ENCODE measurements around the gene BCLAF3. TPM values are rescaled to one million over a fixed set of nuclear protein-coding genes. Genes with fewer than 3 reads are reported as not detected.

The BCLAF3 gene
- total RNA-seq (10 to 100 TPM; 10.5 to 19.2 (median 15.5) TPM), polyA plus RNA-seq (1 to 10 TPM; 2.8 to 4.1 (median 3.2) TPM)
- long read RNA-seq, donor 1, result 0 reads
- long read RNA-seq, donor 2, result 0 reads

GRCh38 chrX:19990556-19991349, at the start of gene BCLAF3:
BCLAF3 (minus strand) TSS chrX:19991061; CDS start chrX:19970264, 20,797 bp downstream.
- intact Hi-C loops (cut with DNase I; ENCODE audit: low total_unique reads), result no loop called here

GRCh38 chrX:20038966-20039365, 48.1 kb upstream of the BCLAF3 start:
- 73 to 92% (median 86%) methylated on average over 3 of the region's 3 CpGs for WGBS, 5 donors
- no peak overlapping the region for H3K4me3 ChIP-seq
- no peak overlapping the region for H3K27ac ChIP-seq
- DNase-seq, result no peak
- TF ChIP-seq POLR2A (IDR thresholded peaks at IDR 0.05) (no peak), POLR2AphosphoS5 (IDR thresholded peaks at IDR 0.05) (no peak)
- TF ChIP-seq, protein P1, sequence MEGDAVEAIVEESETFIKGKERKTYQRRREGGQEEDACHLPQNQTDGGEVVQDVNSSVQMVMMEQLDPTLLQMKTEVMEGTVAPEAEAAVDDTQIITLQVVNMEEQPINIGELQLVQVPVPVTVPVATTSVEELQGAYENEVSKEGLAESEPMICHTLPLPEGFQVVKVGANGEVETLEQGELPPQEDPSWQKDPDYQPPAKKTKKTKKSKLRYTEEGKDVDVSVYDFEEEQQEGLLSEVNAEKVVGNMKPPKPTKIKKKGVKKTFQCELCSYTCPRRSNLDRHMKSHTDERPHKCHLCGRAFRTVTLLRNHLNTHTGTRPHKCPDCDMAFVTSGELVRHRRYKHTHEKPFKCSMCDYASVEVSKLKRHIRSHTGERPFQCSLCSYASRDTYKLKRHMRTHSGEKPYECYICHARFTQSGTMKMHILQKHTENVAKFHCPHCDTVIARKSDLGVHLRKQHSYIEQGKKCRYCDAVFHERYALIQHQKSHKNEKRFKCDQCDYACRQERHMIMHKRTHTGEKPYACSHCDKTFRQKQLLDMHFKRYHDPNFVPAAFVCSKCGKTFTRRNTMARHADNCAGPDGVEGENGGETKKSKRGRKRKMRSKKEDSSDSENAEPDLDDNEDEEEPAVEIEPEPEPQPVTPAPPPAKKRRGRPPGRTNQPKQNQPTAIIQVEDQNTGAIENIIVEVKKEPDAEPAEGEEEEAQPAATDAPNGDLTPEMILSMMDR (IDR thresholded peaks at IDR 0.05 in 8 of 11, conservative IDR thresholded peaks at IDR 0.05 in 3 of 11), result no peak
- H3K9me3 ChIP-seq, result no peaks in the 10 kb centered on the region
- H3K27me3 ChIP-seq (replicated peaks in 1 of 7), result no peaks in the 10 kb centered on the region
- H3K36me3 ChIP-seq, result no peaks in the 10 kb centered on the region
- no peaks in the 10 kb centered on the region for H3K4me1 ChIP-seq
- intact Hi-C loops (cut with DNase I; ENCODE audit: low total_unique reads), result no loop called here

More at GRCh38 chrX:19990556-19991349, at the start of gene BCLAF3:
- Histone ChIP-seq H3K36me3 (no peaks in the 10 kb centered on the region), H3K27me3 (replicated peaks in 1 of 7) (no peaks in the 10 kb centered on the region), H3K9me3 (no peaks in the 10 kb centered on the region), H3K4me1 (peaks cover 0 to 22% (median 8%) of the 10 kb centered on the region in 6 donors), H3K4me3 (peak within 1 kb of the TSS; percentile 53 to 88 (median 67)), H3K27ac (peak within 1 kb of the TSS; percentile 57 to 90 (median 84))
- WGBS, 5 donors, result 0 to 50% (median 1%) methylated on average over 2 to 81 of the region's 103 CpGs
- peak; percentile 97 for DNase-seq
- TF ChIP-seq, protein P1 (IDR thresholded peaks at IDR 0.05 in 8 of 11, conservative IDR thresholded peaks at IDR 0.05 in 3 of 11), result peak; percentile 73 to 94 (median 88)
- TF ChIP-seq POLR2AphosphoS5 (IDR thresholded peaks at IDR 0.05) (peak; percentile 54 to 77 (median 74)), POLR2A (IDR thresholded peaks at IDR 0.05) (no peak)

- WGBS, 5 donors, result 59 to 77% (median 75%) methylated on average over 6 of the region's 6 CpGs
- intact Hi-C loops (cut with DNase I; ENCODE audit: low total_unique reads), result no loop called here
- Histone ChIP-seq H3K27me3 (replicated peaks in 1 of 7) (no peaks in the 10 kb centered on the region), H3K9me3 (no peaks in the 10 kb centered on the region), H3K36me3 (no peaks in the 10 kb centered on the region), H3K4me3 (no peak overlapping the region), H3K27ac (no peak overlapping the region), H3K4me1 (no peaks in the 10 kb centered on the region)
- no peak for DNase-seq
- no peak for TF ChIP-seq POLR2AphosphoS5 (IDR thresholded peaks at IDR 0.05)
- TF ChIP-seq POLR2A (IDR thresholded peaks at IDR 0.05), result no peak
- TF ChIP-seq, protein P1 (IDR thresholded peaks at IDR 0.05 in 8 of 11, conservative IDR thresholded peaks at IDR 0.05 in 3 of 11), result no peak
Observed at GRCh38 chrX:20037186-20037585, 46.3 kb upstream of the BCLAF3 start.

DNA sequence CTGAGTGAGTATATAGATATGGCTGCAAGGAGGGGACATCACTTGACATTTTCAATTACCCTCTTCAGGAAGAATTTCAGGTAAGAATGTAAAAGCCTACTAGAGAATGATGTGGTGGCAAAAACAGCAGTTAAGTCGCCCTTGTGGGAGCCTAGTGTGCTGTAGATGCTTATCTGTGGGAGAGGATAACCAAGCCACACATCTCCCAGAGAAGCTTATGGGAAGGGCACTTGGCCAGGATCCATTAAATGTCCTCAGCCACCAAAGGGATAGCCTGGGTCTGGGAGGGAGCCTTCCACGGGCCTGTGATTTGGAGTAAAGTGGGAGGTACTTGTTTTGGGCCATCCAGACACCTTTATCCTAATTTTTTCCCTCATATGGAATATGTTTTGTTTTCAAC, 41.3 kb upstream of the BCLAF3 start:
- TF ChIP-seq, protein P1 (IDR thresholded peaks at IDR 0.05 in 8 of 11, conservative IDR thresholded peaks at IDR 0.05 in 3 of 11), result no peak
- no peak for TF ChIP-seq POLR2A (IDR thresholded peaks at IDR 0.05)
- TF ChIP-seq POLR2AphosphoS5 (IDR thresholded peaks at IDR 0.05), result no peak
- no peak for DNase-seq
- no peaks in the 10 kb centered on the region for H3K27me3 ChIP-seq (replicated peaks in 1 of 7)
- no peaks in the 10 kb centered on the region for H3K9me3 ChIP-seq
- no peak overlapping the region for H3K27ac ChIP-seq
- WGBS, 5 donors, result 52 to 76% (median 67%) methylated on average over 2 of the region's 2 CpGs
- no peak overlapping the region for H3K4me3 ChIP-seq
- H3K4me1 ChIP-seq, result no peaks in the 10 kb centered on the region
- intact Hi-C loops (cut with DNase I; ENCODE audit: low total_unique reads), result no loop called here
- no peaks in the 10 kb centered on the region for H3K36me3 ChIP-seq

Data from spleen (tissue), 13 donors.